ENCODE measurements around the gene TGM5.

DNA sequence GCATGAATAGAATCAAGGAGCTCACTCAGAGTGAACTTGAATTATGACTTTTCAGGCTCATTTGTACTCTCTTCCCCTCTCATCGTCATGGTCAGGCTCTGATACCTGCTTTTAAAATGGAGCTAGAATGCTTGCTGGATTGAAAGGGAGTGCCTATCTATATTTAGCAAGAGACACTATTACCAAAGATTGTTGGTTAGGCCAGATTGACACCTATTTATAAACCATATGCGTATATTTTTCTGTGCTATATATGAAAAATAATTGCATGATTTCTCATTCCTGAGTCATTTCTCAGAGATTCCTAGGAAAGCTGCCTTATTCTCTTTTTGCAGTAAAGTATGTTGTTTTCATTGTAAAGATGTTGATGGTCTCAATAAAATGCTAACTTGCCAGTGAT lies 71.9 kb downstream of the TGM5 start:
- TF ChIP-seq, protein P1, sequence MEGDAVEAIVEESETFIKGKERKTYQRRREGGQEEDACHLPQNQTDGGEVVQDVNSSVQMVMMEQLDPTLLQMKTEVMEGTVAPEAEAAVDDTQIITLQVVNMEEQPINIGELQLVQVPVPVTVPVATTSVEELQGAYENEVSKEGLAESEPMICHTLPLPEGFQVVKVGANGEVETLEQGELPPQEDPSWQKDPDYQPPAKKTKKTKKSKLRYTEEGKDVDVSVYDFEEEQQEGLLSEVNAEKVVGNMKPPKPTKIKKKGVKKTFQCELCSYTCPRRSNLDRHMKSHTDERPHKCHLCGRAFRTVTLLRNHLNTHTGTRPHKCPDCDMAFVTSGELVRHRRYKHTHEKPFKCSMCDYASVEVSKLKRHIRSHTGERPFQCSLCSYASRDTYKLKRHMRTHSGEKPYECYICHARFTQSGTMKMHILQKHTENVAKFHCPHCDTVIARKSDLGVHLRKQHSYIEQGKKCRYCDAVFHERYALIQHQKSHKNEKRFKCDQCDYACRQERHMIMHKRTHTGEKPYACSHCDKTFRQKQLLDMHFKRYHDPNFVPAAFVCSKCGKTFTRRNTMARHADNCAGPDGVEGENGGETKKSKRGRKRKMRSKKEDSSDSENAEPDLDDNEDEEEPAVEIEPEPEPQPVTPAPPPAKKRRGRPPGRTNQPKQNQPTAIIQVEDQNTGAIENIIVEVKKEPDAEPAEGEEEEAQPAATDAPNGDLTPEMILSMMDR (IDR thresholded peaks at IDR 0.05): no peak
- TF ChIP-seq POLR2A (IDR thresholded peaks at IDR 0.05): no peak

Measured in adrenal gland (tissue), 5 donors.